ENCODE results near the gene AKAP10. TPM values are rescaled to one million over a fixed set of nuclear protein-coding genes. Genes with fewer than 3 reads are reported as not detected.
A peak's percentile ranks its signal among the peaks of the same experiment; 100 is the strongest.

Gene AKAP10
- total and polyA plus RNA-seq, 7 experiments from 2014 or later, result 17.0 to 69.0 (median 50.5) TPM

DNA sequence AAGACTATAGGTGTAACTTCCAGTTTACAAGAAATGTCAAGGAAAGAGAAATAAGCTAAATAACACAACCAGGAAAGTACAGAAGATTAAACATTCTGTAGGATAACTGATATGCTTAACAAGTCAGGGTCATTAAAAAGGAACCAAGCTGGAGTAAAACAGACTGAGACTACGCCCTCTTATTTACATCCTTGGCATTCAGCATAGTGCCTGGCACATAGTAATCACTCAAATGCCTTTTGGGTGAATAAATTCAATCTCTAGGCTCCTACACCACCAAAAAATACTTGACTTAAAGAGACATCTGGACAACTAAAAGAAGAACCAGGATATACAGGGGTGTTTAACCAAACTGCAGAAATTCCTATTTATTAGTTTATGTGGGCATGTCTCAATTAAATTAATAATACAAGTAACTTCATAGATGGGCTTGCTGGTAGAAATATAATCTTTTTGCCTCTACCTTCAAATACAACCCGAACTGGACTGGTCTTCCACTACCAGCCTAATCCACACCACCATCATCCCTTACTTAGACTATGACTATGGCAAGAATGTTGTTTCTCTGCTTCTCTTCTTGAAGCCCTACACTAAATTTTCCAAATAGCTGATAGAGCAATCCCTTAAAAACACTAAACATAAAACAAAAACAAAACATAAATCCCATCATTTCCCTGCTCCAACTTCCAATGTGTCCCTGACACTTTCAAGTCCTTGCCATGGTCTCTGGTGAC is 62.2 kb downstream of the AKAP10 start:
- H3K4me1 ChIP-seq (ENCODE audit: control insufficient read depth in 2 of 2, insufficient read depth in 2 of 2, low read length in 2 of 2), result no peaks in the 10 kb centered on the region
- ChIA-PET CTCF (no interaction called here), POLR2A (interaction anchor here (0.6 kb wide), 1 partner anchor 58 kb away, joined by 3 read pairs; no protein-coding TSS in a partner anchor)
- H3K4me3 ChIP-seq (ENCODE audit: low read length), result no peak overlapping the region
- H3K4me3 Mint-ChIP-seq, result no peak overlapping the region
- intact Hi-C loops (cut with micrococcal nuclease), result no loop called here
- no peak for ATAC-seq
- H3K4me1 Mint-ChIP-seq, result peaks cover 2 to 18% (median 14%) of the 10 kb centered on the region in 7 donors
- H3K9me3 Mint-ChIP-seq, result peaks cover 0 to 2% (median 0%) of the 10 kb centered on the region in 11 donors
- no peak overlapping the region for H3K27ac ChIP-seq (ENCODE audit: low read depth, low read length)
- peaks cover 9 to 30% (median 29%) of the 10 kb centered on the region in 5 donors for H3K36me3 Mint-ChIP-seq
- DNase-seq, result no peak
- peaks cover 13 to 58% (median 22%) of the 10 kb centered on the region in 3 experiments for H3K36me3 ChIP-seq (ENCODE audit: control insufficient read depth in 2 of 3, insufficient read depth in 3 of 3, low read length in 3 of 3)
- H3K9me3 ChIP-seq (ENCODE audit: control insufficient read depth in 2 of 3, low read length in 3 of 3), result no peaks in the 10 kb centered on the region
- peak overlapping the region in 5 of 9 donors; percentile 10 to 48 (median 28) for H3K27ac Mint-ChIP-seq
- H3K27me3 ChIP-seq (ENCODE audit: control insufficient read depth in 2 of 2, insufficient read depth in 2 of 2, low read length in 2 of 2), result no peaks in the 10 kb centered on the region
- no peaks in the 10 kb centered on the region for H3K27me3 Mint-ChIP-seq

DNA sequence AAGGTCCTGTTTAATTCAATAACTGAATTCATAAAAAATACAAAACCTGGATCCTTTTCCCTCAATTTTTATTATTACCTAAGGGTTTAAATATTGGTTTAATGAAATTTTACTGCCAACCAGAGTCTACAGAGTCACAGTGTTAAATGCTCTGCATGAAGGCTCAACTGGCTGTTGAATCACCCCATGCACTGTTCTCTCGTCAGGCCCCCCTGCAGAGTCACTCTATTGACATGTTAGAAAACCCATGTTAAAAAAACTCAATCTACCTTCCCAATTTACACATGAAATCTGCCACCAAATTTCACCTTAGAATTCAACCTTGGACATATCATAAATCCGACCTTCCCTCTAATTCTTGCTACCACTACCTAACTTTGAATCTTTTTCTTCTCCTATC is 66.6 kb downstream of the AKAP10 start:
- DNase-seq, result no peak
- Mint-ChIP-seq H3K36me3 (peaks cover 5 to 38% (median 27%) of the 10 kb centered on the region in 5 donors), H3K9me3 (peaks cover 0 to 2% (median 0%) of the 10 kb centered on the region in 11 donors), H3K4me3 (no peak overlapping the region), H3K27ac (peak overlapping the region in 5 of 9 donors; percentile 0 to 64 (median 38)), H3K4me1 (peaks cover 2 to 14% (median 10%) of the 10 kb centered on the region in 7 donors), H3K27me3 (no peaks in the 10 kb centered on the region)
- intact Hi-C loops (cut with micrococcal nuclease), result loop anchor here in 1 of 2 donors (5.0 kb wide), 1 partner anchor 44 kb away; the partner anchor contains the start of gene ULK2
- H3K4me1 ChIP-seq (ENCODE audit: control insufficient read depth in 2 of 2, insufficient read depth in 2 of 2, low read length in 2 of 2), result no peaks in the 10 kb centered on the region
- H3K36me3 ChIP-seq (ENCODE audit: control insufficient read depth in 2 of 3, insufficient read depth in 3 of 3, low read length in 3 of 3), result peaks cover 22 to 60% (median 24%) of the 10 kb centered on the region in 3 experiments
- no peak for ATAC-seq
- H3K4me3 ChIP-seq (ENCODE audit: low read length), result no peak overlapping the region
- ChIA-PET CTCF (no interaction called here), POLR2A (no interaction called here)
- H3K27ac ChIP-seq (ENCODE audit: low read depth, low read length), result no peak overlapping the region
- H3K27me3 ChIP-seq (ENCODE audit: control insufficient read depth in 2 of 2, insufficient read depth in 2 of 2, low read length in 2 of 2), result no peaks in the 10 kb centered on the region
- no peaks in the 10 kb centered on the region for H3K9me3 ChIP-seq (ENCODE audit: control insufficient read depth in 2 of 3, low read length in 3 of 3)

DNA sequence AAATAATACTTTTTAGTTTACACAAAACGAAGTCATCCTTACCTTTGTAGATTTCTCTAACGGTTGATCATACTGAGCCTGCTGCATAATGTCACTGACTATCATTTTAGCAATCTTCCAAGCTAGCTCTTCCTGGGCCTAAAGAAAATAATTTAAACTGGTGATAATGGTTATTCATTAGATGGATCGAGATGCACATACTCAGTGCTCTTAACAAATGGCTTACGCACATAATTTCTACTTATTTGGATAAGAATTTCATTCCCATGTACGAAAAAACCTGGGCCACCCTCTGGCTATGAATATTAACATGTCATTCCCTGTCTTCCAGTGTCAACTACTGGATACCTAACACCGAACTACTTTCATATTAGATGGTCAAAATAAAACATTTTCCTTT is 68.5 kb downstream of the AKAP10 start:
- no peaks in the 10 kb centered on the region for H3K4me1 ChIP-seq (ENCODE audit: control insufficient read depth in 2 of 2, insufficient read depth in 2 of 2, low read length in 2 of 2)
- Mint-ChIP-seq H3K4me3 (no peak overlapping the region), H3K27me3 (no peaks in the 10 kb centered on the region), H3K4me1 (peaks cover 0 to 5% (median 0%) of the 10 kb centered on the region in 7 donors), H3K9me3 (no peaks in the 10 kb centered on the region), H3K36me3 (peaks cover 0 to 38% (median 31%) of the 10 kb centered on the region in 5 donors), H3K27ac (peak overlapping the region in 5 of 9 donors; percentile 5 to 79 (median 48))
- peaks cover 19 to 64% (median 23%) of the 10 kb centered on the region in 3 experiments for H3K36me3 ChIP-seq (ENCODE audit: control insufficient read depth in 2 of 3, insufficient read depth in 3 of 3, low read length in 3 of 3)
- no peak overlapping the region for H3K4me3 ChIP-seq (ENCODE audit: low read length)
- no peak for ATAC-seq
- no peaks in the 10 kb centered on the region for H3K27me3 ChIP-seq (ENCODE audit: control insufficient read depth in 2 of 2, insufficient read depth in 2 of 2, low read length in 2 of 2)
- intact Hi-C loops (cut with micrococcal nuclease), result no loop called here
- no peak overlapping the region for H3K27ac ChIP-seq (ENCODE audit: low read depth, low read length)
- CTCF ChIA-PET, result interaction anchor here (1.4 kb wide), 1 partner anchor 33 kb away, joined by 4 read pairs; no protein-coding TSS in a partner anchor
- no peaks in the 10 kb centered on the region for H3K9me3 ChIP-seq (ENCODE audit: control insufficient read depth in 2 of 3, low read length in 3 of 3)
- POLR2A ChIA-PET, result interaction anchor here (0.9 to 1.0 kb wide), 2 partner anchors 15 to 22 kb away, joined by 3 read pairs; no protein-coding TSS in a partner anchor
- DNase-seq, result no peak

DNA sequence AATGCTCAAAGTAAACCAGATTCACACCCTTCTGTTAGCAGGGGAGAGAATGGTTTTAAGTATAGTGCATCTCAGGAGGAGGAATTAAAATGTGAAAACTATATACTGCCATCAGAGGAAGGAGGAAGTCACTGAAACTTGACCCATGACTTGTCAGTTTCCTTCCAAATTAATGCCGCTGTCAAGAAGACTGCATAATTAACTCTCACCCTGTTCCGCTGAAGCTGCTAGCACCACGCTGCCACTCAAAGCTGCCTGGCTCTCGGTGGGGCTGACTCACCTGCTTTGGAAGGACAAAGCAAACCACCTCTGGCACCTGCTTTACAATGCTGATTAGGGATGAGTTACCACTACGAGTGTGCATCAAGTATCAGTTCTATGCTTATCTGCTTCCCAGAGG is 72.1 kb downstream of the AKAP10 start:
- POLR2A ChIA-PET, result no interaction called here
- Mint-ChIP-seq H3K4me1 (peaks cover 0 to 2% (median 0%) of the 10 kb centered on the region in 7 donors), H3K27me3 (no peaks in the 10 kb centered on the region), H3K27ac (peak overlapping the region in 2 of 9 donors; percentile 9 to 12), H3K9me3 (no peaks in the 10 kb centered on the region), H3K4me3 (no peak overlapping the region), H3K36me3 (peaks cover 6 to 47% (median 35%) of the 10 kb centered on the region in 5 donors)
- intact Hi-C loops (cut with micrococcal nuclease), result no loop called here
- H3K27me3 ChIP-seq (ENCODE audit: control insufficient read depth in 2 of 2, insufficient read depth in 2 of 2, low read length in 2 of 2), result no peaks in the 10 kb centered on the region
- H3K4me3 ChIP-seq (ENCODE audit: low read length), result no peak overlapping the region
- peaks cover 19 to 76% (median 23%) of the 10 kb centered on the region in 3 experiments for H3K36me3 ChIP-seq (ENCODE audit: control insufficient read depth in 2 of 3, insufficient read depth in 3 of 3, low read length in 3 of 3)
- no peak overlapping the region for H3K27ac ChIP-seq (ENCODE audit: low read depth, low read length)
- H3K4me1 ChIP-seq (ENCODE audit: control insufficient read depth in 2 of 2, insufficient read depth in 2 of 2, low read length in 2 of 2), result no peaks in the 10 kb centered on the region
- ATAC-seq, result peak; percentile 36
- no peaks in the 10 kb centered on the region for H3K9me3 ChIP-seq (ENCODE audit: control insufficient read depth in 2 of 3, low read length in 3 of 3)
- no peak for DNase-seq
- CTCF ChIA-PET, result no interaction called here

DNA sequence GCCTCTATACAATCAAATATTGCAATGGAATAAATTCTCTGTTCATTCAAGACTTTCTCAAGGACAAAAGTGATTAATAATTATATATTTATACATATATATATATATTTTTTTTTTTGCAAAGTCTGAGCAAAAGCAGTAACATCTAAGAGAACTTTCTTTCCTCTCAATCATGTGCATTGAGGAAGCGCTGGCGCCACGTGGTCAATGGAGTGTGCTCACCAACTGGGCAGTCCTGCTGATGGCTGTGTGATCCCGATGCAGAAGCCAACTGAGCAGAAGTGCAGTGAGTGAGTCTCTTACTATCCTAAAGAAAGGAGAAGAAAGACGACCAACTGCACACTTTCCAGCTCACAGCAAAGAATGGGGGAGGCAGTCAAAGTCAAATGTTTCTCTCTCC is 72.7 kb downstream of the AKAP10 start:
- intact Hi-C loops (cut with micrococcal nuclease), result no loop called here
- Histone ChIP-seq H3K4me1 (ENCODE audit: control insufficient read depth in 2 of 2, insufficient read depth in 2 of 2, low read length in 2 of 2) (no peaks in the 10 kb centered on the region), H3K27ac (ENCODE audit: low read depth, low read length) (no peak overlapping the region), H3K27me3 (ENCODE audit: control insufficient read depth in 2 of 2, insufficient read depth in 2 of 2, low read length in 2 of 2) (no peaks in the 10 kb centered on the region), H3K36me3 (ENCODE audit: control insufficient read depth in 2 of 3, insufficient read depth in 3 of 3, low read length in 3 of 3) (peaks cover 19 to 80% (median 23%) of the 10 kb centered on the region in 3 experiments), H3K4me3 (ENCODE audit: low read length) (no peak overlapping the region), H3K9me3 (ENCODE audit: control insufficient read depth in 2 of 3, low read length in 3 of 3) (no peaks in the 10 kb centered on the region)
- H3K36me3 Mint-ChIP-seq, result peaks cover 6 to 46% (median 33%) of the 10 kb centered on the region in 5 donors
- H3K27ac Mint-ChIP-seq, result no peak overlapping the region
- no peak overlapping the region for H3K4me3 Mint-ChIP-seq
- H3K9me3 Mint-ChIP-seq, result no peaks in the 10 kb centered on the region
- ChIA-PET CTCF (no interaction called here), POLR2A (no interaction called here)
- DNase-seq (no peak), ATAC-seq (peak; percentile 50)
- peaks cover 0 to 5% (median 0%) of the 10 kb centered on the region in 7 donors for H3K4me1 Mint-ChIP-seq
- no peaks in the 10 kb centered on the region for H3K27me3 Mint-ChIP-seq

DNA sequence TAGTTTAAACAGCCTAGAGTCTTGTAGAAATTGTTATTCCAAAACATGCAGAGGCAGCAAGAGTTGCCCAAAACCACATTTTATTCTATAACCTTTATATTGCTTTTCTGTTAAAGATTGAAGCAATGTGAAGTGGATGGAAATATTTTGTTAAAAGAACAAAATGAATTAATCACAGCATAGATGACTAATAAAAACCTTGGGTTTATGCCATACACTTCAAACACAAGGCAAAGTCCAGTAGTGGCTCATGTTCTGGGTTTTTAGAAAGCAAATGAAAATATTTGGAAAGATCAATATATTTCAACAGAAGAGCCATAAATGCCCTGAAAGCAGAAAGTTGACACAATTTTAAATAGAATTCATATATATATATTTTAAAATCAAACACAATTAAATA is 73.2 kb downstream of the AKAP10 start:
- ChIA-PET CTCF (no interaction called here), POLR2A (no interaction called here)
- no peak for ATAC-seq
- H3K9me3 ChIP-seq (ENCODE audit: control insufficient read depth in 2 of 3, low read length in 3 of 3), result no peaks in the 10 kb centered on the region
- H3K36me3 ChIP-seq (ENCODE audit: control insufficient read depth in 2 of 3, insufficient read depth in 3 of 3, low read length in 3 of 3), result peaks cover 19 to 75% (median 23%) of the 10 kb centered on the region in 3 experiments
- H3K27ac ChIP-seq (ENCODE audit: low read depth, low read length), result no peak overlapping the region
- no peaks in the 10 kb centered on the region for H3K27me3 ChIP-seq (ENCODE audit: control insufficient read depth in 2 of 2, insufficient read depth in 2 of 2, low read length in 2 of 2)
- H3K27ac Mint-ChIP-seq, result no peak overlapping the region
- intact Hi-C loops (cut with micrococcal nuclease), result no loop called here
- no peaks in the 10 kb centered on the region for H3K4me1 ChIP-seq (ENCODE audit: control insufficient read depth in 2 of 2, insufficient read depth in 2 of 2, low read length in 2 of 2)
- DNase-seq, result no peak
- H3K36me3 Mint-ChIP-seq, result peaks cover 6 to 43% (median 30%) of the 10 kb centered on the region in 5 donors
- no peaks in the 10 kb centered on the region for H3K9me3 Mint-ChIP-seq
- H3K4me3 Mint-ChIP-seq, result no peak overlapping the region
- peaks cover 0 to 5% (median 0%) of the 10 kb centered on the region in 7 donors for H3K4me1 Mint-ChIP-seq
- H3K4me3 ChIP-seq (ENCODE audit: low read length), result no peak overlapping the region
- no peaks in the 10 kb centered on the region for H3K27me3 Mint-ChIP-seq

Measured in naive thymus-derived CD4-positive, alpha-beta T cell (primary cell).